Measurements from ENCODE around the gene CEP20.
"Not testable (repeated sequence)": the region's sequence is repeated elsewhere in the genome, so short reads cannot be mapped to it uniquely, and the experiment has no call there.

The CEP20 gene

GRCh38 chr16:15919331-15919730 lies 30.9 kb upstream of the CEP20 start:
- H3K36me3 ChIP-seq = no peaks in the 10 kb centered on the region
- peaks cover 4 to 34% (median 27%) of the 10 kb centered on the region in 11 experiments for H3K9me3 ChIP-seq (replicated peaks in 1 of 11)
- no peak overlapping the region for H3K9ac ChIP-seq
- H3K27ac ChIP-seq = no peak overlapping the region
- no peak for TF ChIP-seq Cebpa-rat (IDR thresholded peaks at IDR 0.05)
- H3K27me3 ChIP-seq = no peaks in the 10 kb centered on the region
- H4K20me1 ChIP-seq = no peaks in the 10 kb centered on the region
- no peak overlapping the region for H3K4me3 ChIP-seq
- H3K4me1 ChIP-seq = no peaks in the 10 kb centered on the region; a peak in 2 of 20 replicates
- no peak overlapping the region for H3K4me2 ChIP-seq

- H3K4me1 ChIP-seq, H3K27ac ChIP-seq, H3K36me3 ChIP-seq, H3K4me3 ChIP-seq, H3K27me3 ChIP-seq, H3K4me2 ChIP-seq, H4K20me1 ChIP-seq, H3K9ac ChIP-seq: not testable (repeated sequence)
- peaks cover 4 to 34% (median 27%) of the 10 kb centered on the region in 11 experiments for H3K9me3 ChIP-seq (replicated peaks in 1 of 11)
These were observed 29.9 kb upstream of the CEP20 start for GRCh38 chr16:15918314-15918713.

GRCh38 chr16:15916323-15916722 lies 27.9 kb upstream of the CEP20 start:
- no peaks in the 10 kb centered on the region for H3K36me3 ChIP-seq
- H3K27ac ChIP-seq = no peak overlapping the region
- no peaks in the 10 kb centered on the region for H4K20me1 ChIP-seq
- H3K4me1 ChIP-seq = peaks cover 7 to 12% (median 10%) of the 10 kb centered on the region in 10 experiments; a peak in 17 of 20 replicates
- H3K9me3 ChIP-seq (replicated peaks in 1 of 11) = peaks cover 4 to 34% (median 27%) of the 10 kb centered on the region in 11 experiments
- no peak overlapping the region for H3K9ac ChIP-seq
- no peak overlapping the region for H3K4me2 ChIP-seq
- H3K27me3 ChIP-seq = no peaks in the 10 kb centered on the region
- H3K4me3 ChIP-seq = no peak overlapping the region
- TF ChIP-seq Cebpa-rat (IDR thresholded peaks at IDR 0.05) = no peak

GRCh38 chr16:15915555-15916081 lies 27.2 kb upstream of the CEP20 start:
- Histone ChIP-seq H4K20me1 (no peaks in the 10 kb centered on the region), H3K4me1 (peaks cover 7 to 12% (median 10%) of the 10 kb centered on the region in 10 experiments; a peak in 17 of 20 replicates), H3K4me3 (no peak overlapping the region), H3K9me3 (replicated peaks in 1 of 11) (peaks cover 4 to 34% (median 27%) of the 10 kb centered on the region in 11 experiments), H3K27me3 (no peaks in the 10 kb centered on the region), H3K36me3 (no peaks in the 10 kb centered on the region), H3K27ac (no peak overlapping the region), H3K4me2 (no peak overlapping the region), H3K9ac (no peak overlapping the region)
- no peak for TF ChIP-seq Cebpa-rat (IDR thresholded peaks at IDR 0.05)

- peaks cover 7 to 12% (median 10%) of the 10 kb centered on the region in 10 experiments; a peak in 17 of 20 replicates for H3K4me1 ChIP-seq
- no peaks in the 10 kb centered on the region for H4K20me1 ChIP-seq
- H3K9me3 ChIP-seq (replicated peaks in 1 of 11) = peaks cover 4 to 34% (median 27%) of the 10 kb centered on the region in 11 experiments
- no peak for TF ChIP-seq Cebpa-rat (IDR thresholded peaks at IDR 0.05)
- H3K4me3 ChIP-seq = no peak overlapping the region
- H3K27me3 ChIP-seq = no peaks in the 10 kb centered on the region
- peak overlapping the region; percentile 11 to 63 (median 30); a peak in 13 of 22 replicates for H3K4me2 ChIP-seq
- H3K36me3 ChIP-seq = no peaks in the 10 kb centered on the region
- 0 out of 22 replicates have a peak overlapping the region, but pooled peaks of 1 of the 11 experiments have one; percentile 12 for H3K9ac ChIP-seq
- peak overlapping the region in 4 of 11 experiments; percentile 14 to 53 (median 50); a peak in 4 of 22 replicates for H3K27ac ChIP-seq
These were observed 24.8 kb upstream of the CEP20 start for GRCh38 chr16:15913046-15913698.

GRCh38 chr16:15911198-15911597 lies 22.8 kb upstream of the CEP20 start:
- no peaks in the 10 kb centered on the region for H3K36me3 ChIP-seq
- no peaks in the 10 kb centered on the region for H3K27me3 ChIP-seq
- H4K20me1 ChIP-seq = no peaks in the 10 kb centered on the region
- H3K27ac ChIP-seq = no peak overlapping the region
- H3K4me1 ChIP-seq = peaks cover 7 to 12% (median 10%) of the 10 kb centered on the region in 10 experiments; a peak in 17 of 20 replicates
- no peak overlapping the region for H3K4me2 ChIP-seq
- TF ChIP-seq Cebpa-rat (IDR thresholded peaks at IDR 0.05) = no peak
- H3K9ac ChIP-seq = no peak overlapping the region
- peaks cover 6 to 26% (median 18%) of the 10 kb centered on the region in 11 experiments; a peak in 21 of 22 replicates for H3K9me3 ChIP-seq (replicated peaks in 1 of 11)
- no peak overlapping the region for H3K4me3 ChIP-seq

- Histone ChIP-seq H3K27ac (no peak overlapping the region), H3K4me2 (no peak overlapping the region)
These were observed 19.6 kb upstream of the CEP20 start for GRCh38 chr16:15907863-15908478.

GRCh38 chr16:15906439-15906838 lies 18.0 kb upstream of the CEP20 start:
- Histone ChIP-seq H3K9me3 (replicated peaks in 1 of 11) (peaks cover 0 to 11% (median 6%) of the 10 kb centered on the region in 11 experiments; a peak in 7 of 22 replicates), H3K4me1 (no peaks in the 10 kb centered on the region), H4K20me1 (no peaks in the 10 kb centered on the region), H3K27me3 (no peaks in the 10 kb centered on the region), H3K4me2 (no peak overlapping the region), H3K36me3 (no peaks in the 10 kb centered on the region), H3K9ac (no peak overlapping the region), H3K4me3 (no peak overlapping the region), H3K27ac (no peak overlapping the region)
- no peak for TF ChIP-seq Cebpa-rat (IDR thresholded peaks at IDR 0.05)

More at GRCh38 chr16:15907863-15908478, 19.6 kb upstream of the CEP20 start:
- no peak overlapping the region for H3K4me3 ChIP-seq
- peaks cover 0 to 11% (median 6%) of the 10 kb centered on the region in 11 experiments; a peak in 7 of 22 replicates for H3K9me3 ChIP-seq (replicated peaks in 1 of 11)
- H3K4me1 ChIP-seq = peaks cover 7 to 10% (median 8%) of the 10 kb centered on the region in 10 experiments; a peak in 17 of 20 replicates
- H3K9ac ChIP-seq = no peak overlapping the region
- no peak for TF ChIP-seq Cebpa-rat (IDR thresholded peaks at IDR 0.05)
- H4K20me1 ChIP-seq = no peaks in the 10 kb centered on the region
- H3K36me3 ChIP-seq = no peaks in the 10 kb centered on the region
- no peaks in the 10 kb centered on the region for H3K27me3 ChIP-seq

GRCh38 chr16:15903960-15904359 lies 15.6 kb upstream of the CEP20 start:
- H3K4me3 ChIP-seq = no peak overlapping the region
- H3K4me1 ChIP-seq = peaks cover 8 to 11% (median 10%) of the 10 kb centered on the region in 10 experiments
- H3K36me3 ChIP-seq = no peaks in the 10 kb centered on the region
- no peaks in the 10 kb centered on the region for H4K20me1 ChIP-seq
- H3K4me2 ChIP-seq = no peak overlapping the region
- no peaks in the 10 kb centered on the region for H3K27me3 ChIP-seq
- no peak for TF ChIP-seq Cebpa-rat (IDR thresholded peaks at IDR 0.05)
- no peak overlapping the region for H3K9ac ChIP-seq
- no peak overlapping the region for H3K27ac ChIP-seq
- H3K9me3 ChIP-seq (replicated peaks in 1 of 11) = peaks cover 0 to 11% (median 6%) of the 10 kb centered on the region in 11 experiments; a peak in 7 of 22 replicates
